HepG2 (cell line): Measurements from ENCODE around the gene MYO18A. TPM values are rescaled to one million over a fixed set of nuclear protein-coding genes. Genes with fewer than 3 reads are reported as not detected.

ENCODE experiments used
- ATAC-seq: fragments of 200-7000 bp; cut with Tn5 transposase; 3 replicates; pipeline ENCODE4 v1.9.1; 2020; ENCODE audit warnings: mild to moderate bottlenecking, moderate library complexity
- BruUV-seq: library from RNA; stranded (reverse); fragments of 400-500 nt; replicated peaks from 2 replicates; lab custom pipeline; 2021; lab: Mats Ljungman, UMichigan
- CTCF ChIA-PET: fragments of 300-600 bp; formaldehyde crosslinking; extraction: SDS; loops from one replicate; lab custom pipeline; 2021; ENCODE audit warnings: low total read pairs, inconsistent platforms, low intra/inter-chr PET ratio; lab: Yijun Ruan, JAX
- POLR2A ChIA-PET: fragments of 350-600 bp; sonication (Branson Sonifier 250); formaldehyde crosslinking; loops from one replicate; lab custom pipeline; 2020; ENCODE audit warnings: antibody characterized with exemption, inconsistent platforms; lab: Yijun Ruan, JAX
- DNase-seq: peaks from one replicate; pipeline ENCODE4 v3.0.0-alpha.2; 2015; ENCODE audit warnings: low spot score
- FAIRE-seq: peaks from 3 replicates; lab custom pipeline; 2011; peaks lifted over from hg19 to GRCh38; lab: Jason Lieb, UNC
- H2AFZ ChIP-seq: one replicate; pipeline ENCODE4 v1.6.1; 2011; ENCODE audit warnings: low read length, inconsistent platforms
- H3K27ac ChIP-seq: fragments of 300-600 bp; 3 replicates; pipeline ENCODE4 v1.8.0; 2011; ENCODE audit warnings: mixed run types, mild to moderate bottlenecking, mixed read lengths, low read length, inconsistent platforms; ENCODE audit not compliant: insufficient read depth; ENCODE audit errors: extremely low read length
- H3K27me3 ChIP-seq, 2 experiments: fragments of 200-600 bp in 1 of 2; 2 replicates in 1 of 2; 3 replicates in 1 of 2; pipeline versions ENCODE4 v1.6.0 to v1.8.0; 2011; ENCODE audit warnings: low read length in 2 of 2, mild to moderate bottlenecking in 2 of 2, moderate library complexity in 2 of 2, inconsistent platforms in 1 of 2; ENCODE audit not compliant: insufficient read depth in 2 of 2, control insufficient read depth in 1 of 2
- H3K36me3 ChIP-seq, 2 experiments: fragments of 200-600 bp in 1 of 2; replicated peaks in 1 of 2; 2 replicates in 1 of 2; 3 replicates in 1 of 2; pipeline versions ENCODE4 v1.5.1 to v1.8.0; 2011; ENCODE audit warnings: low read length in 2 of 2, inconsistent platforms in 1 of 2; ENCODE audit not compliant: insufficient read depth in 2 of 2, control insufficient read depth in 1 of 2
- H3K4me1 ChIP-seq: 2 replicates; pipeline ENCODE4 v1.5.1; 2012; ENCODE audit warnings: low read length, inconsistent platforms; ENCODE audit not compliant: insufficient read depth
- H3K4me2 ChIP-seq: 2 replicates; pipeline ENCODE4 v1.6.0; 2011; ENCODE audit warnings: low read depth, low read length, inconsistent platforms
- H3K4me3 ChIP-seq, 3 experiments: fragments of 200-600 bp in 1 of 3; sonication (generic), shearing (Covaris generic) in 1 of 3; replicated peaks in 1 of 3; 2 replicates each; pipeline ENCODE4 v1.5.1; 2011 to 2016; ENCODE audit warnings: low read length in 3 of 3, inconsistent platforms in 2 of 3, low read depth in 2 of 3, mild to moderate bottlenecking in 2 of 3, control low read depth in 1 of 3, mixed read lengths in 1 of 3; ENCODE audit not compliant: insufficient read depth in 1 of 3
- H3K79me2 ChIP-seq: one replicate; pipeline ENCODE4 v1.6.1; 2011; ENCODE audit warnings: low read length, inconsistent platforms; ENCODE audit not compliant: insufficient read depth
- H3K9ac ChIP-seq: 2 replicates; pipeline ENCODE4 v1.6.0; 2011; ENCODE audit warnings: mild to moderate bottlenecking, low read depth, low read length, inconsistent platforms; ENCODE audit not compliant: insufficient read depth
- H3K9me3 ChIP-seq: 2 replicates; pipeline ENCODE4 v1.5.1; 2012; ENCODE audit warnings: mild to moderate bottlenecking, low read length
- H4K20me1 ChIP-seq: 2 replicates; pipeline ENCODE4 v1.6.0; 2011; ENCODE audit warnings: inconsistent platforms, mild to moderate bottlenecking, low read length, moderate library complexity; ENCODE audit not compliant: insufficient read depth
- CHD2 ChIP-seq: IDR thresholded peaks from 2 replicates; pipeline ENCODE4 v1.6.1; 2011; ENCODE audit warnings: low read depth, low read length, improper control_type of control experiment
- E2F2 ChIP-seq: sonication (generic); formaldehyde crosslinking; IDR thresholded peaks from 2 replicates; pipeline ENCODE4 v1.4.0; 2020; ENCODE audit warnings: missing genetic modification reagents, borderline replicate concordance
- ETS1 ChIP-seq: sonication (generic); formaldehyde crosslinking; IDR thresholded peaks from 2 replicates; pipeline ENCODE4 v1.4.0; 2020; ENCODE audit warnings: missing genetic modification reagents
- REST ChIP-seq, 2 experiments: IDR thresholded peaks; 2 replicates each; pipeline ENCODE4 v1.6.1; 2011 to 2012; ENCODE audit warnings: low read length in 2 of 2, borderline replicate concordance in 1 of 2, low read depth in 1 of 2, mild to moderate bottlenecking in 1 of 2, moderate library complexity in 1 of 2
- WGBS: methylation state at CpG from one replicate; pipeline ENCODE4 v1.1.6; 2017; ENCODE audit warnings: low lambda C conversion rate; 5-methylcytosine and 5-hydroxymethylcytosine counted together
- in situ Hi-C: cut with HindIII; loops from 2 replicates; pipeline ENCODE4 v1.10.0; 2017; ENCODE audit warnings: low pct_unique_long_range_greater_than_20kb; ENCODE audit not compliant: extremely low pct_ligation_motif_present
- intact Hi-C: fragments of 100-400 bp; cut with micrococcal nuclease; formaldehyde crosslinking; loops from one replicate; pipeline ENCODE4 v1.10.0; 2022; ENCODE audit not compliant: unreplicated experiment
- polyA plus RNA-seq, 8 experiments: library from polyadenylated mRNA; depleted of rRNA in 3 of 8; stranded (reverse) in 7 of 8; unstranded in 1 of 8; fragments of >200 nt; fragmentation: Illumina TruSeq in 4 of 8; extraction: Trizol in 4 of 8; gene quantifications; 2 replicates each; pipeline versions ENCODE4 v1.2.1 to v1.2.3, GENCODE V29; 2011 to 2016; ENCODE audit warnings: low read depth in 4 of 8, missing spikeins in 1 of 8, mixed read lengths in 1 of 8; ENCODE audit not compliant: insufficient read depth in 1 of 8
- total RNA-seq, 5 experiments: library from RNA; depleted of rRNA; stranded (reverse); fragments of >200 nt; fragmentation: Illumina TruSeq; extraction: Trizol; gene quantifications; 2 replicates each; pipeline ENCODE4 v1.2.3, GENCODE V29; 2016; ENCODE audit warnings: low read depth in 1 of 5

The MYO18A gene
- total and polyA plus RNA-seq, 2 of the 13 experiments (the other 11 are each of a cell fraction or from before 2014, with no cell fraction given) = 16.8 to 24.8 TPM

- intact Hi-C loops = no loop called here
- H3K4me2 ChIP-seq = no peak overlapping the region
- no peak overlapping the region for H3K4me3 ChIP-seq
- H4K20me1 ChIP-seq = no peaks in the 10 kb centered on the region
- FAIRE-seq (no peak), ATAC-seq (no peak), DNase-seq (no peak)
- H3K36me3 ChIP-seq = no peaks in the 10 kb centered on the region
- CTCF ChIA-PET = interaction anchor here (0.7 kb wide), 1 partner anchor 74 kb away, joined by 3 read pairs; no protein-coding TSS in a partner anchor
- no peaks in the 10 kb centered on the region for H3K79me2 ChIP-seq
- no peak overlapping the region for H3K9ac ChIP-seq
- in situ Hi-C loops = no loop called here
- H3K4me1 ChIP-seq = peaks cover 15% of the 10 kb centered on the region
- 8% methylated on average over 1 of the region's 1 CpG for WGBS
- H2AFZ ChIP-seq = no peak overlapping the region
- peaks cover 2 to 42% of the 10 kb centered on the region in 2 experiments; a peak in 4 of 5 replicates for H3K27me3 ChIP-seq
- no peak for TF ChIP-seq CHD2
- no peak for TF ChIP-seq E2F2 (CRISPR knock-in tag)
- POLR2A ChIA-PET = interaction anchor here (1.1 kb wide), 1 partner anchor 8 kb away, joined by 3 read pairs; the partner anchor contains the start of gene PIPOX
- no peak overlapping the region for H3K27ac ChIP-seq
- no TSS peak for BruUV-seq
- peaks cover 10% of the 10 kb centered on the region; the same call in 1 of the 2 replicates for H3K9me3 ChIP-seq
Measured at GRCh38 chr17:29034510-29034909, 145.7 kb downstream of the MYO18A start.

GRCh38 chr17:29032857-29033197 lies 147.4 kb downstream of the MYO18A start:
- FAIRE-seq = no peak
- Histone ChIP-seq H3K9ac (no peak overlapping the region), H3K27ac (no peak overlapping the region), H3K4me2 (no peak overlapping the region), H4K20me1 (no peaks in the 10 kb centered on the region), H3K79me2 (no peaks in the 10 kb centered on the region), H3K36me3 (no peaks in the 10 kb centered on the region), H3K9me3 (peaks cover 10% of the 10 kb centered on the region; the same call in 1 of the 2 replicates), H3K4me3 (no peak overlapping the region), H3K4me1 (no peaks in the 10 kb centered on the region), H2AFZ (no peak overlapping the region), H3K27me3 (peaks cover 2 to 47% of the 10 kb centered on the region in 2 experiments; a peak in 4 of 5 replicates)
- CTCF ChIA-PET = no interaction called here
- ATAC-seq = no peak
- in situ Hi-C loops = no loop called here
- BruUV-seq = no TSS peak
- WGBS = 56% methylated on average over 5 of the region's 6 CpGs
- DNase-seq = no peak
- POLR2A ChIA-PET = no interaction called here
- TF ChIP-seq REST (IDR thresholded peaks at IDR 0.05; ENCODE audit: borderline replicate concordance in 1 of 2, low read depth in 1 of 2, low read length in 2 of 2) (no peak), ETS1 (CRISPR knock-in tag) (no peak)
- intact Hi-C loops = no loop called here
